Osteocyte (in vitro differentiated cells): Measurements from ENCODE around the gene STUB1. TPM values are rescaled to one million over a fixed set of nuclear protein-coding genes. Genes with fewer than 3 reads are reported as not detected.

Experiments used
- DNase-seq: peaks from one replicate; pipeline ENCODE4 v3.0.0; 2021; ENCODE audit warnings: mixed read lengths; ENCODE audit not compliant: unreplicated experiment; ENCODE audit errors: extremely low spot score
- H3K27ac Mint-ChIP-seq: one replicate; pipeline ENCODE4 v1.8.0; 2021; ENCODE audit warnings: mild to moderate bottlenecking, mixed read lengths; ENCODE audit not compliant: unreplicated experiment
- H3K27me3 Mint-ChIP-seq: one replicate; pipeline ENCODE4 v1.8.0; 2021; ENCODE audit warnings: mixed read lengths; ENCODE audit not compliant: unreplicated experiment
- H3K36me3 Mint-ChIP-seq: one replicate; pipeline ENCODE4 v1.8.0; 2021; ENCODE audit warnings: mixed read lengths; ENCODE audit not compliant: unreplicated experiment
- H3K4me1 Mint-ChIP-seq: one replicate; pipeline ENCODE4 v1.8.0; 2021; ENCODE audit warnings: mixed read lengths; ENCODE audit not compliant: unreplicated experiment
- H3K4me3 Mint-ChIP-seq: one replicate; pipeline ENCODE4 v1.8.0; 2021; ENCODE audit warnings: mild to moderate bottlenecking, moderate library complexity, mixed read lengths; ENCODE audit not compliant: unreplicated experiment
- H3K9me3 Mint-ChIP-seq: one replicate; pipeline ENCODE4 v1.8.0; 2021; ENCODE audit warnings: mixed read lengths; ENCODE audit not compliant: unreplicated experiment
- total RNA-seq: library from RNA; stranded (reverse); gene quantifications from 2 replicates; pipeline ENCODE4 v1.2.1, GENCODE V29; 2021
- TF ChIP-seq, protein P1 (sequence below): fragments of 200-600 bp; sonication (generic); IDR thresholded peaks from 2 replicates; pipeline ENCODE4 v1.5.0; 2021; ENCODE audit warnings: antibody characterized with exemption, mild to moderate bottlenecking, moderate library complexity

STUB1 gene
- total RNA-seq, 1 donor from 2014 or later, result 109 TPM

DNA sequence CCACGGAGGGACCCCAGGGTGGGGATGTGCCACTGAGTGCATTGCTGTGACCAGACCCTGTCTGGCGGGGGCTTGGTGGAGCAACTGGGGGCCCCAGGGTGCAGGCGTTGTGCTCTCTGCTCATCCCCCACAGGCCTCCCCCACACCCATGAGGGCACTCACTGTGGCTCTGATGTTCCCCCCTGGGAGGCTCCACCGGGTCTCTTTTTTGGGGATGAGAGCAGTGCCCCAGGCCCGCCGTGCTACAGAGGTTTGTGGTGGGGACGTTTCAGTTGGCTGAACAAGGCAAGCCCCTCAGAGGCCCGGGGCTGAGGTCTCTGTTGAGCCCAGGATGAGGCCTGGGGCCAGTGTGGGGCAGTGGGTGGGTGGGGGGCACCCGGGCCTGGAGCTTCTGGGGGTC, 43.5 kb downstream of the STUB1 start:
- Mint-ChIP-seq H3K9me3 (no peaks in the 10 kb centered on the region), H3K36me3 (no peaks in the 10 kb centered on the region), H3K27ac (no peak overlapping the region), H3K4me1 (peaks cover 16% of the 10 kb centered on the region), H3K4me3 (no peak overlapping the region), H3K27me3 (no peaks in the 10 kb centered on the region)
- TF ChIP-seq, protein P1, sequence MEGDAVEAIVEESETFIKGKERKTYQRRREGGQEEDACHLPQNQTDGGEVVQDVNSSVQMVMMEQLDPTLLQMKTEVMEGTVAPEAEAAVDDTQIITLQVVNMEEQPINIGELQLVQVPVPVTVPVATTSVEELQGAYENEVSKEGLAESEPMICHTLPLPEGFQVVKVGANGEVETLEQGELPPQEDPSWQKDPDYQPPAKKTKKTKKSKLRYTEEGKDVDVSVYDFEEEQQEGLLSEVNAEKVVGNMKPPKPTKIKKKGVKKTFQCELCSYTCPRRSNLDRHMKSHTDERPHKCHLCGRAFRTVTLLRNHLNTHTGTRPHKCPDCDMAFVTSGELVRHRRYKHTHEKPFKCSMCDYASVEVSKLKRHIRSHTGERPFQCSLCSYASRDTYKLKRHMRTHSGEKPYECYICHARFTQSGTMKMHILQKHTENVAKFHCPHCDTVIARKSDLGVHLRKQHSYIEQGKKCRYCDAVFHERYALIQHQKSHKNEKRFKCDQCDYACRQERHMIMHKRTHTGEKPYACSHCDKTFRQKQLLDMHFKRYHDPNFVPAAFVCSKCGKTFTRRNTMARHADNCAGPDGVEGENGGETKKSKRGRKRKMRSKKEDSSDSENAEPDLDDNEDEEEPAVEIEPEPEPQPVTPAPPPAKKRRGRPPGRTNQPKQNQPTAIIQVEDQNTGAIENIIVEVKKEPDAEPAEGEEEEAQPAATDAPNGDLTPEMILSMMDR, result no peak
- DNase-seq, result no peak

GRCh38 chr16:724188-725040, 44.2 kb downstream of the STUB1 start:
- Mint-ChIP-seq H3K27me3 (no peaks in the 10 kb centered on the region), H3K9me3 (no peaks in the 10 kb centered on the region), H3K4me3 (no peak overlapping the region), H3K27ac (no peak overlapping the region), H3K4me1 (peaks cover 13% of the 10 kb centered on the region), H3K36me3 (no peaks in the 10 kb centered on the region)
- TF ChIP-seq, protein P1, result no peak
- no peak for DNase-seq

DNA sequence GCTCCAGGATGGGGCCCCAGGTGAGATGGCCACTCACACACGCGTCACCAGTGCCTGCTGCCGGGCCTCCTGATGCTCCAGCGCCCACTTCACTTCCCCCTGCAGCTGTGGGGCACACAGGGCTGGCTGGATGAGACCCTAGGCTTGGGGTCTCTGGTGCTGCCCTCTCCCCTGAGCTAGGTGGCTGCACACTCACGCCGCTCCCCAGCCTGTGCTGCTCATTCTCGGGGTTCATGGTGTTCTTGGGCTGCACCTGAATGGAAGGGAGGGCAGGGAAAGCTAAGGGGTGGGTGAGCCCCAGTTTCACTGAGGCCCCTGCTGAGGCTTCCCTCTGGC, 44.8 kb downstream of the STUB1 start:
- no peak overlapping the region for H3K4me3 Mint-ChIP-seq
- H3K27ac Mint-ChIP-seq, result no peak overlapping the region
- TF ChIP-seq, protein P1, result no peak
- peaks cover 10% of the 10 kb centered on the region for H3K4me1 Mint-ChIP-seq
- no peaks in the 10 kb centered on the region for H3K9me3 Mint-ChIP-seq
- no peaks in the 10 kb centered on the region for H3K36me3 Mint-ChIP-seq
- H3K27me3 Mint-ChIP-seq, result no peaks in the 10 kb centered on the region
- no peak for DNase-seq

DNA sequence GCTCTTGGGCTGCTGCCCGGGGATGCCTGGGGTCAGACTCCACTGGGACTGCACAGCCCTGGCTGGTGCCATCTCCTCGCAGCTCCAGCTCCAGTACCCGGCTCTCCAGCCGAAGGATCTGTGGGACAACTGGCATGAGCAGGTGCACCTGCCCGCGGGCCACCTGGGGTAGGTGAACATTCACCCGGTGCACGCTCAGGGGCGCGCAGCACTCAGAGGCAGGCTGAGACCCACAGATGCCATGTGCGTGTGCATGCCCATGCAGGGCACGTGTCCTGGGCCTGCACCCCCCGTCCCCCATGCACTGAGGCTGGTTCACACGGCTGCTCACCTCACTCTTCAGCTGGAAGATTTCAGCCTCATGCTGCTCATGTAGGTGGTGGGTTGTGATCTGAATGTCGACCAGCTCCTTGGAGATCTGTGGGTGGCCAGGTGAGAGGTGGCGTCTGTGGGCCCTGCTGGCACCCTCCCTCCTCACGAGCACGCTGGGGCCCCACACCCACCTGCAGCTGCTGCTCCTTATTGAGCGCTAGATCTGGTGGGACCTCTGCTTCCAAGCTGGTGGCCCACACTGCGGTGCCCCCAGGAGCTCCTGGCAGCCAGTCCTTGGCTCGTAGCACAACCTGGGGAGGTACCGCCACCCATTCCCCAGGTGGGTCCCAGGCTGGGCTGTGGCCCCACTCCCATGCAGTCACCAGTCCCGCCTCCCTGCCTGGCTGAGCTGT, 45.4 kb downstream of the STUB1 start:
- DNase-seq, result no peak
- Mint-ChIP-seq H3K36me3 (no peaks in the 10 kb centered on the region), H3K4me1 (peaks cover 4% of the 10 kb centered on the region), H3K27ac (no peak overlapping the region), H3K9me3 (no peaks in the 10 kb centered on the region), H3K4me3 (no peak overlapping the region), H3K27me3 (no peaks in the 10 kb centered on the region)
- TF ChIP-seq, protein P1, result no peak

DNA sequence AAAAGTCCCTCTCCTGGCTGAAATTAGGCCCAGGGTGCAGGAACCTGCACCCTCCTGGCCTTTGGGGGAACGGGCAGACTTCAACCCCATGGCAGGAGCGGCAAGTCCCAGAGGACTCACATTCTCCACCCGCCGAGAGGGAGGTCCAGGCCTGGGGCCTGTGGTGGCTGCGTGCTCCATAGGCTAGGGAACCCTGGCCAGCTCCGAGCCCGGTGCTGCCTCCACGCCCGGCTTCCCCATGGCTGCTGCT, 45.9 kb downstream of the STUB1 start:
- DNase-seq, result no peak
- no peak overlapping the region for H3K27ac Mint-ChIP-seq
- H3K36me3 Mint-ChIP-seq, result no peaks in the 10 kb centered on the region
- TF ChIP-seq, protein P1, result no peak
- H3K4me3 Mint-ChIP-seq, result peak overlapping the region; percentile 66
- no peaks in the 10 kb centered on the region for H3K9me3 Mint-ChIP-seq
- peaks cover 3% of the 10 kb centered on the region for H3K4me1 Mint-ChIP-seq
- no peaks in the 10 kb centered on the region for H3K27me3 Mint-ChIP-seq
